IMR-90 (cell line): ENCODE results near the gene IL19. TPM values are rescaled to one million over a fixed set of nuclear protein-coding genes. Genes with fewer than 3 reads are reported as not detected.

ENCODE experiments used
- ATAC-seq: fragments of 200-7000 bp; cut with Tn5 transposase; 2 replicates; pipeline ENCODE4 v1.9.1; 2020; ENCODE audit warnings: low read depth, mild to moderate bottlenecking, moderate library complexity
- BruUV-seq: library from RNA; stranded (reverse); fragments of 400-500 nt; replicated peaks from 2 replicates; lab custom pipeline; 2021; lab: Mats Ljungman, UMichigan
- CTCF ChIA-PET: fragments of 300-600 bp; formaldehyde crosslinking; extraction: SDS; loops from one replicate; lab custom pipeline; 2021; ENCODE audit warnings: antibody characterized with exemption; lab: Yijun Ruan, JAX
- POLR2A ChIA-PET: fragments of 300-600 bp; sonication (Branson Sonifier 250); formaldehyde crosslinking; loops from one replicate; lab custom pipeline; 2022; ENCODE audit warnings: antibody characterized with exemption; ENCODE audit not compliant: unreplicated experiment; lab: Charles Lee
- DNase-seq: peaks from one replicate; pipeline ENCODE4 v3.0.0; 2013
- H2AFZ ChIP-seq: replicated peaks from 2 replicates; pipeline ENCODE3; 2013; ENCODE audit warnings: low read length, mild to moderate bottlenecking; ENCODE audit not compliant: poor library complexity
- H2AK5ac ChIP-seq: 2 replicates; pipeline ENCODE4 v1.6.1; 2013; ENCODE audit warnings: low read depth, low read length, inconsistent platforms
- H2AK9ac ChIP-seq: replicated peaks from 2 replicates; pipeline ENCODE3; 2013; ENCODE audit warnings: mild to moderate bottlenecking, low read depth, low read length, moderate library complexity; ENCODE audit not compliant: poor library complexity
- H2BK120ac ChIP-seq: 2 replicates; pipeline ENCODE4 v1.6.1; 2013; ENCODE audit warnings: low read depth, low read length, inconsistent platforms
- H2BK15ac ChIP-seq: 3 replicates; pipeline ENCODE4 v1.6.1; 2013; ENCODE audit warnings: low read depth, low read length, inconsistent platforms
- H2BK20ac ChIP-seq: 2 replicates; pipeline ENCODE4 v1.6.1; 2013; ENCODE audit warnings: low read depth, mild to moderate bottlenecking, inconsistent platforms, low read length, moderate library complexity
- H2BK5ac ChIP-seq: 2 replicates; pipeline ENCODE4 v1.6.1; 2013; ENCODE audit warnings: mild to moderate bottlenecking, low read depth, low read length, inconsistent platforms; ENCODE audit not compliant: poor library complexity, severe bottlenecking
- H3K14ac ChIP-seq: replicated peaks from 2 replicates; pipeline ENCODE4 v1.6.1; 2013; ENCODE audit warnings: low read depth, low read length, inconsistent platforms
- H3K18ac ChIP-seq: 2 replicates; pipeline ENCODE4 v1.6.1; 2013; ENCODE audit warnings: low read depth, low read length, control low read depth
- H3K23ac ChIP-seq: 2 replicates; pipeline ENCODE4 v1.6.1; 2013; ENCODE audit warnings: low read depth, low read length, inconsistent platforms
- H3K27ac ChIP-seq: 2 replicates; pipeline ENCODE4 v1.5.1; 2013; ENCODE audit warnings: mild to moderate bottlenecking, control low read depth, low read length; ENCODE audit not compliant: insufficient read depth
- H3K27me3 ChIP-seq: 2 replicates; pipeline ENCODE4 v1.6.1; 2013; ENCODE audit warnings: low read length; ENCODE audit not compliant: control insufficient read depth, insufficient read depth
- H3K36me3 ChIP-seq: 2 replicates; pipeline ENCODE4 v1.6.1; 2013; ENCODE audit warnings: low read length, mixed read lengths; ENCODE audit not compliant: control insufficient read depth, insufficient read depth
- H3K4ac ChIP-seq: 2 replicates; pipeline ENCODE4 v1.6.1; 2013; ENCODE audit warnings: low read depth, low read length, inconsistent platforms
- H3K4me1 ChIP-seq: 2 replicates; pipeline ENCODE4 v1.6.1; 2013; ENCODE audit warnings: low read length, mixed read lengths; ENCODE audit not compliant: control insufficient read depth, insufficient read depth
- H3K4me2 ChIP-seq: 2 replicates; pipeline ENCODE4 v1.6.1; 2013; ENCODE audit warnings: low read depth, mild to moderate bottlenecking, control low read depth, low read length, moderate library complexity
- H3K4me3 ChIP-seq: 2 replicates; pipeline ENCODE4 v1.5.1; 2013; ENCODE audit warnings: low read depth, mild to moderate bottlenecking, control low read depth, low read length, moderate library complexity; ENCODE audit not compliant: insufficient read depth
- H3K56ac ChIP-seq: 2 replicates; pipeline ENCODE4 v1.6.1; 2013; ENCODE audit warnings: low read length, inconsistent platforms; ENCODE audit not compliant: insufficient read depth; ENCODE audit errors: extremely low read depth
- H3K79me1 ChIP-seq, 2 experiments: 2 replicates each; pipeline ENCODE4 v1.6.1; 2013; ENCODE audit warnings: low read length in 2 of 2, inconsistent platforms in 1 of 2, low read depth in 1 of 2
- H3K9ac ChIP-seq: 2 replicates; pipeline ENCODE4 v1.6.1; 2013; ENCODE audit warnings: low read depth, low read length, control low read depth
- H3K9me1 ChIP-seq: 2 replicates; pipeline ENCODE4 v1.6.1; 2013; ENCODE audit warnings: low read length, inconsistent platforms; ENCODE audit not compliant: insufficient read depth
- H3K9me3 ChIP-seq: 2 replicates; pipeline ENCODE4 v1.6.1; 2013; ENCODE audit warnings: low read length; ENCODE audit not compliant: control insufficient read depth, insufficient read depth
- H4K20me1 ChIP-seq: 2 replicates; pipeline ENCODE4 v1.6.1; 2013; ENCODE audit warnings: low read length, inconsistent platforms; ENCODE audit not compliant: insufficient read depth
- H4K5ac ChIP-seq: 2 replicates; pipeline ENCODE4 v1.6.1; 2013; ENCODE audit warnings: mild to moderate bottlenecking, low read depth, low read length, control low read depth
- H4K8ac ChIP-seq, 2 experiments: 2 replicates each; pipeline ENCODE4 v1.6.1; 2013; ENCODE audit warnings: low read depth in 2 of 2, low read length in 2 of 2, control low read depth in 1 of 2, inconsistent platforms in 1 of 2
- H4K91ac ChIP-seq: 2 replicates; pipeline ENCODE4 v1.6.1; 2013; ENCODE audit warnings: low read depth, low read length, inconsistent platforms; ENCODE audit not compliant: insufficient read depth
- MAFK ChIP-seq: IDR thresholded peaks from 2 replicates; pipeline ENCODE4 v1.6.1; 2012; ENCODE audit warnings: low read depth, low read length, improper control_type of control experiment
- RAD21 ChIP-seq: IDR thresholded peaks from 2 replicates; pipeline ENCODE4 v1.6.1; 2012; ENCODE audit warnings: low read length, improper control_type of control experiment
- WGBS, 2 experiments: methylation state at CpG; one replicate each; pipeline versions ENCODE4 v1.1.5 to v1.1.7; 2013; ENCODE audit warnings: missing lambda C conversion rate in 2 of 2; ENCODE audit not compliant: insufficient read length in 1 of 2; ENCODE audit errors: extremely low coverage in 2 of 2; 5-methylcytosine and 5-hydroxymethylcytosine counted together
- dilution Hi-C: fragments of 300-500 bp; cut with HindIII; formaldehyde crosslinking; loops from one replicate; pipeline ENCODE4 v1.14.3; 2018; ENCODE audit warnings: low sequenced_read_pairs; ENCODE audit not compliant: unreplicated experiment
- in situ Hi-C: fragments of 300-500 bp; cut with MboI; formaldehyde crosslinking; loops from 3 replicates; pipeline ENCODE4 v1.14.3; 2019; ENCODE audit warnings: low sequenced_read_pairs, inconsistent platforms, mixed read lengths
- intact Hi-C: fragments of 100-400 bp; cut with micrococcal nuclease; formaldehyde crosslinking; loops from 2 replicates; pipeline ENCODE4 v1.10.0; 2022
- polyA plus RNA-seq, 3 experiments: library from polyadenylated mRNA; depleted of rRNA; stranded (reverse); fragments of >200 nt; gene quantifications; 2 replicates each; pipeline ENCODE4 v1.2.3, GENCODE V29; 2012; ENCODE audit warnings: low replicate concordance in 1 of 3
- total RNA-seq: library from RNA; depleted of rRNA; stranded (reverse); fragments of >200 nt; gene quantifications from 2 replicates; pipeline ENCODE4 v1.2.3, GENCODE V29; 2012

The IL19 gene
- total and polyA plus RNA-seq, 2 of the 4 experiments (the other 2 are of a cell fraction): not detected

- Histone ChIP-seq H3K4me2 (no peak within 1 kb of the TSS), H2BK20ac (no peak within 1 kb of the TSS; the same call in 1 of the 2 replicates), H3K36me3 (no peaks in the 10 kb centered on the region), H3K4me3 (no peak within 1 kb of the TSS), H3K27ac (no peak within 1 kb of the TSS), H3K9me3 (no peaks in the 10 kb centered on the region), H3K9me1 (no peaks in the 10 kb centered on the region), H2AFZ (no peak within 1 kb of the TSS), H3K23ac (no peak within 1 kb of the TSS), H2BK120ac (no peak within 1 kb of the TSS), H3K4ac (no peak within 1 kb of the TSS), H3K56ac (no peak within 1 kb of the TSS), H2BK5ac (no peak within 1 kb of the TSS), H2BK15ac (no peak within 1 kb of the TSS), H3K27me3 (peaks cover 21% of the 10 kb centered on the region), H4K5ac (no peak within 1 kb of the TSS), H3K9ac (no peak within 1 kb of the TSS), H4K8ac (no peak within 1 kb of the TSS), H4K20me1 (no peaks in the 10 kb centered on the region), H4K91ac (no peak within 1 kb of the TSS), H2AK9ac (no peak within 1 kb of the TSS), H3K18ac (no peak within 1 kb of the TSS), H3K14ac (no peak within 1 kb of the TSS), H3K4me1 (no peaks in the 10 kb centered on the region; the same call in 1 of the 2 replicates), H3K79me1 (no peaks in the 10 kb centered on the region), H2AK5ac (no peak within 1 kb of the TSS)
- CTCF ChIA-PET: no interaction called here
- ATAC-seq (no peak), DNase-seq (no peak)
- POLR2A ChIA-PET: no interaction called here
- no CpG with 5 or more reads among the region's 8 CpGs for WGBS, 2 experiments
- intact Hi-C loops (no loop called here), in situ Hi-C loops (no loop called here), dilution Hi-C loops (no loop called here)
- TF ChIP-seq MAFK (peak; percentile 97), RAD21 (no peak)
- no TSS peak for BruUV-seq
Measured at GRCh38 chr1:206772243-206772937, 1.8 kb downstream of the IL19 start, which contains the start of gene IL10. TSS of gene IL10 (minus strand) at chr1:206772494. CDS start at chr1:206772435, 59 bp downstream.
